DLD1 (cell line): ENCODE results near the gene RDM1.
"Not testable (repeated sequence)": the region's sequence is repeated elsewhere in the genome, so short reads cannot be mapped to it uniquely, and the experiment has no call there.

ENCODE experiments used
- in situ Hi-C: cut with HindIII; loops from 2 replicates; pipeline ENCODE4 v1.10.0; 2017; ENCODE audit warnings: low sequenced_read_pairs

Gene RDM1

GRCh38 chr17:35900708-35901480 is 29.7 kb downstream of the RDM1 start:
- in situ Hi-C loops, result no loop called here

GRCh38 chr17:35900280-35900679 is 30.3 kb downstream of the RDM1 start:
- in situ Hi-C loops, result no loop called here

- in situ Hi-C loops, result no loop called here
Measured at GRCh38 chr17:35898283-35899070, 32.1 kb downstream of the RDM1 start.

GRCh38 chr17:35897772-35898171 is 32.8 kb downstream of the RDM1 start:
- in situ Hi-C loops, result not testable (repeated sequence)

GRCh38 chr17:35895636-35896587 is 34.7 kb downstream of the RDM1 start:
- in situ Hi-C loops, result no loop called here

GRCh38 chr17:35894206-35894605 is 36.4 kb downstream of the RDM1 start:
- in situ Hi-C loops, result no loop called here

- in situ Hi-C loops, result no loop called here
Measured at GRCh38 chr17:35893751-35894150, 36.8 kb downstream of the RDM1 start.

GRCh38 chr17:35892091-35893035 is 38.2 kb downstream of the RDM1 start:
- in situ Hi-C loops, result no loop called here

GRCh38 chr17:35891269-35891668 is 39.3 kb downstream of the RDM1 start:
- in situ Hi-C loops, result no loop called here

GRCh38 chr17:35890774-35891155 is 39.8 kb downstream of the RDM1 start:
- in situ Hi-C loops, result no loop called here

- in situ Hi-C loops, result no loop called here
Measured at GRCh38 chr17:35889818-35890773, 40.5 kb downstream of the RDM1 start.

GRCh38 chr17:35889241-35889640 is 41.3 kb downstream of the RDM1 start:
- in situ Hi-C loops, result no loop called here

GRCh38 chr17:35879773-35880654 is 50.6 kb downstream of the RDM1 start, which contains the start of gene CCL5:
Gene CCL5 (minus strand): TSS chr17:35880360.
- in situ Hi-C loops, result no loop called here

GRCh38 chr17:35878361-35878760 is 52.2 kb downstream of the RDM1 start:
- in situ Hi-C loops, result no loop called here

- in situ Hi-C loops, result no loop called here
Measured at GRCh38 chr17:35877345-35878029, 53.1 kb downstream of the RDM1 start.

GRCh38 chr17:35876534-35876933 is 54.0 kb downstream of the RDM1 start:
- in situ Hi-C loops, result no loop called here

- in situ Hi-C loops, result no loop called here
Measured at GRCh38 chr17:35875800-35876139, 54.8 kb downstream of the RDM1 start.
